Left lung (tissue), 10 donors: ENCODE results near the gene OLFML2A. TPM values are rescaled to one million over a fixed set of nuclear protein-coding genes. Genes with fewer than 3 reads are reported as not detected.

Source experiments
- ATAC-seq: fragments of 200-7000 bp; cut with Tn5 transposase; one replicate; pipeline ENCODE4 v1.9.1; 2020; ENCODE audit warnings: moderate library complexity
- DNase-seq, 4 donors: peaks; one replicate each; pipeline ENCODE4 v3.0.0-alpha.2; 2013 to 2020
- H3K27ac ChIP-seq, 2 donors: fragments of 200-600 bp; sonication (generic) in 1 of 2; one replicate each; pipeline versions ENCODE4 v1.5.0 to v1.8.0; 2020 to 2021
- H3K27me3 ChIP-seq, 2 donors: fragments of 200-600 bp; sonication (generic) in 1 of 2; one replicate each; pipeline versions ENCODE4 v1.5.0 to v1.8.0; 2020 to 2021
- H3K36me3 ChIP-seq, 2 donors: fragments of 200-600 bp; sonication (generic) in 1 of 2; one replicate each; pipeline versions ENCODE4 v1.5.0 to v1.8.0; 2020 to 2021
- H3K4me1 ChIP-seq, 2 donors: fragments of 200-600 bp; one replicate each; pipeline ENCODE4 v1.8.0; 2021
- H3K4me3 ChIP-seq, 2 donors: fragments of 200-600 bp; sonication (generic) in 1 of 2; one replicate each; pipeline versions ENCODE4 v1.5.0 to v1.8.0; 2020 to 2021; ENCODE audit warnings: mild to moderate bottlenecking in 1 of 2
- H3K9me3 ChIP-seq, 2 donors: fragments of 200-600 bp; sonication (generic) in 1 of 2; one replicate each; pipeline versions ENCODE4 v1.5.0 to v1.8.0; 2020 to 2021
- CTCF ChIP-seq, 2 donors: fragments of 200-600 bp; sonication (generic) in 1 of 2; IDR thresholded peaks; one replicate each; pipeline versions ENCODE4 v1.5.0 to v1.8.0; 2021; ENCODE audit warnings: antibody characterized with exemption in 2 of 2
- intact Hi-C, 2 donors: fragments of 100-400 bp; cut with DNase I; formaldehyde crosslinking; loops; one replicate each; pipeline versions ENCODE4 v1.11.2 to v1.14.2; 2022
- polyA plus RNA-seq, 6 donors: library from polyadenylated mRNA; unstranded; fragments of 120-200 nt; gene quantifications; one replicate each; pipeline ENCODE4 v1.2.1, GENCODE V29; 2013; ENCODE audit not compliant: insufficient read length in 6 of 6
- total RNA-seq, 2 donors: library from RNA; stranded (reverse); fragmentation: NEBNext Ultra II Directional; extraction: Animal tissue kit (Norgen Biotek cat#: 25700); gene quantifications; one replicate each; pipeline ENCODE4 v1.2.1, GENCODE V29; 2021
- donor health status: DM: no; HTN: yes; CAD: no.
- donor health status: DM: no; HTN: no; CAD: no.

OLFML2A gene
- total and polyA plus RNA-seq, 8 donors, result 10.5 to 67.4 (median 41.3) TPM

GRCh38 chr9:124783830-124784229, 6.9 kb downstream of the OLFML2A start:
- intact Hi-C loops, result no loop called here
- Histone ChIP-seq H3K9me3 (no peaks in the 10 kb centered on the region), H3K36me3 (no peaks in the 10 kb centered on the region), H3K27me3 (no peaks in the 10 kb centered on the region), H3K4me1 (peaks cover 0 to 24% of the 10 kb centered on the region in 2 donors), H3K4me3 (no peak overlapping the region), H3K27ac (peak overlapping the region in 1 of 2 donors; percentile 42)
- no peak for ATAC-seq
- TF ChIP-seq CTCF (IDR thresholded peaks at IDR 0.05), result no peak
- DNase-seq, result no peak

- H3K27ac ChIP-seq, result peak overlapping the region in 1 of 2 donors; percentile 42
- ATAC-seq, result no peak
- TF ChIP-seq CTCF (IDR thresholded peaks at IDR 0.05), result no peak
- H3K36me3 ChIP-seq, result no peaks in the 10 kb centered on the region
- intact Hi-C loops, result no loop called here
- H3K4me3 ChIP-seq, result no peak overlapping the region
- H3K9me3 ChIP-seq, result no peaks in the 10 kb centered on the region
- no peak for DNase-seq
- peaks cover 0 to 17% of the 10 kb centered on the region in 2 donors for H3K4me1 ChIP-seq
- H3K27me3 ChIP-seq, result no peaks in the 10 kb centered on the region
These were observed 7.6 kb downstream of the OLFML2A start for GRCh38 chr9:124784509-124784908.

GRCh38 chr9:124786881-124787573, 10.1 kb downstream of the OLFML2A start:
- DNase-seq (no peak), ATAC-seq (no peak)
- intact Hi-C loops, result no loop called here
- no peaks in the 10 kb centered on the region for H3K9me3 ChIP-seq
- no peaks in the 10 kb centered on the region for H3K27me3 ChIP-seq
- H3K27ac ChIP-seq, result no peak overlapping the region
- H3K4me3 ChIP-seq, result no peak overlapping the region
- H3K36me3 ChIP-seq, result no peaks in the 10 kb centered on the region
- no peak for TF ChIP-seq CTCF (IDR thresholded peaks at IDR 0.05)
- peaks cover 0 to 9% of the 10 kb centered on the region in 2 donors for H3K4me1 ChIP-seq

GRCh38 chr9:124788542-124789217, 11.7 kb downstream of the OLFML2A start:
- intact Hi-C loops, result no loop called here

More at GRCh38 chr9:124788542-124789217, 11.7 kb downstream of the OLFML2A start:
- Histone ChIP-seq H3K27me3 (no peaks in the 10 kb centered on the region), H3K9me3 (no peaks in the 10 kb centered on the region), H3K4me1 (peaks cover 0 to 16% of the 10 kb centered on the region in 2 donors), H3K27ac (no peak overlapping the region), H3K4me3 (no peak overlapping the region), H3K36me3 (no peaks in the 10 kb centered on the region)
- no peak for TF ChIP-seq CTCF (IDR thresholded peaks at IDR 0.05)
- no peak for ATAC-seq
- DNase-seq, result no peak
